SK-N-SH (cell line): ENCODE data around the gene MED7.

Experiments
- EP300 ChIP-seq, 2 experiments: IDR thresholded peaks; 2 replicates each; pipeline versions ENCODE4 v1.4.0 to v1.6.1; 2012; ENCODE audit warnings: borderline replicate concordance in 1 of 2, low read depth in 1 of 2, low read length in 1 of 2
- FOXM1 ChIP-seq: IDR thresholded peaks from 2 replicates; pipeline ENCODE4 v1.4.0; 2012; ENCODE audit warnings: low read depth, mild to moderate bottlenecking
- GABPA ChIP-seq: IDR thresholded peaks from 2 replicates; pipeline ENCODE4 v1.4.0; 2012; ENCODE audit warnings: low read depth, mild to moderate bottlenecking
- JUND ChIP-seq: IDR thresholded peaks from 2 replicates; pipeline ENCODE4 v1.4.0; 2012
- POLR2AphosphoS5 ChIP-seq: IDR thresholded peaks from 2 replicates; pipeline ENCODE4 v1.6.1; 2012; ENCODE audit warnings: low read depth, low read length
- RAD21 ChIP-seq: IDR thresholded peaks from 2 replicates; pipeline ENCODE4 v1.6.1; 2012; ENCODE audit warnings: mild to moderate bottlenecking, low read length
- RFX5 ChIP-seq: IDR thresholded peaks from 2 replicates; pipeline ENCODE4 v1.6.1; 2012; ENCODE audit warnings: mild to moderate bottlenecking, improper control_type of control experiment, low read length
- TAF1 ChIP-seq: IDR thresholded peaks from 2 replicates; pipeline ENCODE4 v1.6.1; 2012; ENCODE audit warnings: low read depth, mild to moderate bottlenecking, low read length, moderate library complexity, borderline replicate concordance
- YY1 ChIP-seq: IDR thresholded peaks from 2 replicates; pipeline ENCODE4 v1.4.0; 2012; ENCODE audit warnings: low read depth, mild to moderate bottlenecking
- TF ChIP-seq, protein P1 (sequence below): fragments of 200-600 bp; sonication (generic); IDR thresholded peaks from 2 replicates; pipeline ENCODE4 v1.6.1; 2017; ENCODE audit warnings: antibody characterized with exemption, mild to moderate bottlenecking, moderate library complexity
- TF ChIP-seq, protein P2 (sequence below): IDR thresholded peaks from 2 replicates; pipeline ENCODE4 v1.6.1; 2012; ENCODE audit warnings: mild to moderate bottlenecking, low read depth, low read length, moderate library complexity
- TF ChIP-seq, protein P3 (sequence below): IDR thresholded peaks from 2 replicates; pipeline ENCODE4 v1.4.0; 2012; ENCODE audit warnings: low read depth, borderline replicate concordance

DNA sequence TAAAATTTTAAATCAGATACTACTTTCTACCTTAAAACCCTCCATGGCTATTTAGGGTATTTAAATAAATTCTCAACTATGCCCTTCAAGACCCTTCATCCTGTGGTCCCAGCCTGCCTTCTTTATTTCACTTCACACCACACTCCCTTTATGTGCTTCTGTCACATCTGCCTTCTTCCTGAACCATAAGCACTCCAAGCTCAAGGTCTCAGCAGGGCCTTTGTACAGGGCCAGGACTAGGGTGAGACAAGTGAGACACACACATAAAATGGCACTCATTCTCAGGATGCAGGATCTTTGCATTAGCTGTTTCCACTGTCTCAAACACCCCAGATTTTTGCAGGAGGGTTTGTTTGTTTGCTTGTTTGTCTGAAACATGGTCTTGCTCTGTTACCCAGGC is 45.6 kb upstream of the MED7 start:
- TF ChIP-seq POLR2AphosphoS5 (no peak), GABPA (no peak), TAF1 (no peak), RFX5 (no peak), FOXM1 (no peak), EP300 (IDR thresholded peaks at IDR 0.05; ENCODE audit: borderline replicate concordance in 1 of 2, low read depth in 1 of 2, low read length in 1 of 2) (no peak), RAD21 (no peak), JUND (no peak), YY1 (no peak)
- TF ChIP-seq, protein P1, sequence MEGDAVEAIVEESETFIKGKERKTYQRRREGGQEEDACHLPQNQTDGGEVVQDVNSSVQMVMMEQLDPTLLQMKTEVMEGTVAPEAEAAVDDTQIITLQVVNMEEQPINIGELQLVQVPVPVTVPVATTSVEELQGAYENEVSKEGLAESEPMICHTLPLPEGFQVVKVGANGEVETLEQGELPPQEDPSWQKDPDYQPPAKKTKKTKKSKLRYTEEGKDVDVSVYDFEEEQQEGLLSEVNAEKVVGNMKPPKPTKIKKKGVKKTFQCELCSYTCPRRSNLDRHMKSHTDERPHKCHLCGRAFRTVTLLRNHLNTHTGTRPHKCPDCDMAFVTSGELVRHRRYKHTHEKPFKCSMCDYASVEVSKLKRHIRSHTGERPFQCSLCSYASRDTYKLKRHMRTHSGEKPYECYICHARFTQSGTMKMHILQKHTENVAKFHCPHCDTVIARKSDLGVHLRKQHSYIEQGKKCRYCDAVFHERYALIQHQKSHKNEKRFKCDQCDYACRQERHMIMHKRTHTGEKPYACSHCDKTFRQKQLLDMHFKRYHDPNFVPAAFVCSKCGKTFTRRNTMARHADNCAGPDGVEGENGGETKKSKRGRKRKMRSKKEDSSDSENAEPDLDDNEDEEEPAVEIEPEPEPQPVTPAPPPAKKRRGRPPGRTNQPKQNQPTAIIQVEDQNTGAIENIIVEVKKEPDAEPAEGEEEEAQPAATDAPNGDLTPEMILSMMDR: no peak
- TF ChIP-seq, protein P2, sequence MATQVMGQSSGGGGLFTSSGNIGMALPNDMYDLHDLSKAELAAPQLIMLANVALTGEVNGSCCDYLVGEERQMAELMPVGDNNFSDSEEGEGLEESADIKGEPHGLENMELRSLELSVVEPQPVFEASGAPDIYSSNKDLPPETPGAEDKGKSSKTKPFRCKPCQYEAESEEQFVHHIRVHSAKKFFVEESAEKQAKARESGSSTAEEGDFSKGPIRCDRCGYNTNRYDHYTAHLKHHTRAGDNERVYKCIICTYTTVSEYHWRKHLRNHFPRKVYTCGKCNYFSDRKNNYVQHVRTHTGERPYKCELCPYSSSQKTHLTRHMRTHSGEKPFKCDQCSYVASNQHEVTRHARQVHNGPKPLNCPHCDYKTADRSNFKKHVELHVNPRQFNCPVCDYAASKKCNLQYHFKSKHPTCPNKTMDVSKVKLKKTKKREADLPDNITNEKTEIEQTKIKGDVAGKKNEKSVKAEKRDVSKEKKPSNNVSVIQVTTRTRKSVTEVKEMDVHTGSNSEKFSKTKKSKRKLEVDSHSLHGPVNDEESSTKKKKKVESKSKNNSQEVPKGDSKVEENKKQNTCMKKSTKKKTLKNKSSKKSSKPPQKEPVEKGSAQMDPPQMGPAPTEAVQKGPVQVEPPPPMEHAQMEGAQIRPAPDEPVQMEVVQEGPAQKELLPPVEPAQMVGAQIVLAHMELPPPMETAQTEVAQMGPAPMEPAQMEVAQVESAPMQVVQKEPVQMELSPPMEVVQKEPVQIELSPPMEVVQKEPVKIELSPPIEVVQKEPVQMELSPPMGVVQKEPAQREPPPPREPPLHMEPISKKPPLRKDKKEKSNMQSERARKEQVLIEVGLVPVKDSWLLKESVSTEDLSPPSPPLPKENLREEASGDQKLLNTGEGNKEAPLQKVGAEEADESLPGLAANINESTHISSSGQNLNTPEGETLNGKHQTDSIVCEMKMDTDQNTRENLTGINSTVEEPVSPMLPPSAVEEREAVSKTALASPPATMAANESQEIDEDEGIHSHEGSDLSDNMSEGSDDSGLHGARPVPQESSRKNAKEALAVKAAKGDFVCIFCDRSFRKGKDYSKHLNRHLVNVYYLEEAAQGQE: no peak
- TF ChIP-seq, protein P3, sequence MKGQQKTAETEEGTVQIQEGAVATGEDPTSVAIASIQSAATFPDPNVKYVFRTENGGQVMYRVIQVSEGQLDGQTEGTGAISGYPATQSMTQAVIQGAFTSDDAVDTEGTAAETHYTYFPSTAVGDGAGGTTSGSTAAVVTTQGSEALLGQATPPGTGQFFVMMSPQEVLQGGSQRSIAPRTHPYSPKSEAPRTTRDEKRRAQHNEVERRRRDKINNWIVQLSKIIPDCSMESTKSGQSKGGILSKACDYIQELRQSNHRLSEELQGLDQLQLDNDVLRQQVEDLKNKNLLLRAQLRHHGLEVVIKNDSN: no peak
